Measurements from ENCODE around the gene MAT2B.
A peak's percentile ranks its signal among the peaks of the same experiment; 100 is the strongest.

MAT2B gene

GRCh38 chr5:163551156-163551555 lies 45.7 kb downstream of the MAT2B start:
- DNase-seq (ENCODE audit: low read depth), result no peak

GRCh38 chr5:163552536-163552935 lies 47.1 kb downstream of the MAT2B start:
- no peak for DNase-seq (ENCODE audit: low read depth)

- no peak for DNase-seq (ENCODE audit: low read depth)
These were observed 55.9 kb downstream of the MAT2B start for GRCh38 chr5:163561339-163561738.

GRCh38 chr5:163562071-163562470 lies 56.7 kb downstream of the MAT2B start:
- DNase-seq (ENCODE audit: low read depth), result no peak

- DNase-seq (ENCODE audit: low read depth), result no peak
These were observed 57.7 kb downstream of the MAT2B start for GRCh38 chr5:163563112-163563511.

GRCh38 chr5:163563880-163564279 lies 58.5 kb downstream of the MAT2B start:
- no peak for DNase-seq (ENCODE audit: low read depth)

GRCh38 chr5:163564321-163564938 lies 59.0 kb downstream of the MAT2B start:
- DNase-seq (ENCODE audit: low read depth), result peak; percentile 53

- DNase-seq (ENCODE audit: low read depth), result no peak
These were observed 60.1 kb downstream of the MAT2B start for GRCh38 chr5:163565492-163565891.

- DNase-seq (ENCODE audit: low read depth), result no peak
These were observed 60.7 kb downstream of the MAT2B start for GRCh38 chr5:163565931-163566608.

- DNase-seq (ENCODE audit: low read depth), result no peak
These were observed 61.3 kb downstream of the MAT2B start for GRCh38 chr5:163566678-163567077.

GRCh38 chr5:163567811-163568210 lies 62.4 kb downstream of the MAT2B start:
- no peak for DNase-seq (ENCODE audit: low read depth)

Measured in fibroblast of the conjunctiva (primary cell).